ENCODE measurements around the gene LAMTOR2.

Gene LAMTOR2

DNA sequence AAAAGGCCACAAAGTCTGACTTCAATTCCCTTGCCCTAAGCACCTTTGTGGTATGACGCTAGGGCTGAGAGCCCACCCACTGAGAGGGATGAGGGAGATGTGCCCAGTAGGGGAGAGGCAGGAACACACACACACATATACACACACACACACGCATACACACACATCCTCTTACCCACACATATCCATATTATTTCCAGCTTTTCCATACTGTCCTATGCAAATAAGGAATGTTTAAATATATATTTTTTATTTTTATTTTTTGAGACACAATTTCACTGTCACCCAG, 9.4 kb downstream of the LAMTOR2 start:
- no CpG with 5 or more reads among the region's 2 CpGs for WGBS, 2 donors (ENCODE audit: extremely low coverage in 2 of 2, insufficient read length in 2 of 2, insufficient replicate concordance in 1 of 2)
- Histone ChIP-seq H3K4ac (ENCODE audit: low read length) (no peak overlapping the region), H2BK120ac (ENCODE audit: low read depth, low read length) (no peak overlapping the region), H3K27ac (replicated peaks; ENCODE audit: low read length) (no peak overlapping the region), H3K18ac (ENCODE audit: low read length) (no peak overlapping the region), H3K27me3 (ENCODE audit: control insufficient read depth in 3 of 3, insufficient read depth in 3 of 3, low read depth in 1 of 3, low read length in 3 of 3) (no peaks in the 10 kb centered on the region), H3K36me3 (replicated peaks in 1 of 2; ENCODE audit: control insufficient read depth in 2 of 2, insufficient read depth in 2 of 2, low read length in 2 of 2) (no peaks in the 10 kb centered on the region), H3K23ac (ENCODE audit: low read depth, low read length, poor library complexity) (no peak overlapping the region), H2AFZ (ENCODE audit: low read length) (no peak overlapping the region), H2BK12ac (ENCODE audit: low read length) (no peak overlapping the region), H3K9ac (ENCODE audit: low read depth, low read length, poor library complexity) (peak overlapping the region; percentile 73), H3K4me2 (ENCODE audit: insufficient read depth, low read length, poor library complexity, severe bottlenecking) (no peak overlapping the region), H2BK15ac (ENCODE audit: low read length) (no peak overlapping the region), H2AK5ac (ENCODE audit: low read depth, low read length) (no peak overlapping the region), H4K91ac (ENCODE audit: low read depth, low read length, poor library complexity) (no peak overlapping the region), H3K79me1 (ENCODE audit: low read depth, low read length) (no peaks in the 10 kb centered on the region), H3K4me1 (ENCODE audit: control insufficient read depth in 2 of 2, insufficient read depth in 1 of 2, low read depth in 1 of 2, low read length in 2 of 2) (peaks cover 13 to 19% of the 10 kb centered on the region in 2 donors), H3K14ac (ENCODE audit: low read length) (no peak overlapping the region), H3K9me3 (replicated peaks in 1 of 2; ENCODE audit: control insufficient read depth in 2 of 2, insufficient read depth in 1 of 2, low read depth in 1 of 2, low read length in 2 of 2) (no peaks in the 10 kb centered on the region), H4K8ac (ENCODE audit: low read depth, low read length) (no peak overlapping the region), H2BK5ac (ENCODE audit: low read length) (no peak overlapping the region), H3K4me3 (ENCODE audit: low read length in 2 of 2) (no peak overlapping the region)
- no peak for DNase-seq (ENCODE audit: low spot score)

GRCh38 chr1:156064615-156065014, 10.0 kb downstream of the LAMTOR2 start:
- no peak overlapping the region for H3K9ac ChIP-seq (ENCODE audit: low read depth, low read length, poor library complexity)
- H2BK12ac ChIP-seq (ENCODE audit: low read length) = no peak overlapping the region
- H3K27ac ChIP-seq (replicated peaks; ENCODE audit: low read length) = no peak overlapping the region
- no peaks in the 10 kb centered on the region for H3K27me3 ChIP-seq (ENCODE audit: control insufficient read depth in 3 of 3, insufficient read depth in 3 of 3, low read depth in 1 of 3, low read length in 3 of 3)
- H3K18ac ChIP-seq (ENCODE audit: low read length) = no peak overlapping the region
- peak overlapping the region; percentile 59 for H2BK5ac ChIP-seq (ENCODE audit: low read length)
- no peak overlapping the region for H3K4ac ChIP-seq (ENCODE audit: low read length)
- H3K79me1 ChIP-seq (ENCODE audit: low read depth, low read length) = no peaks in the 10 kb centered on the region
- H2AK5ac ChIP-seq (ENCODE audit: low read depth, low read length) = peak overlapping the region; percentile 25
- no peak overlapping the region for H3K23ac ChIP-seq (ENCODE audit: low read depth, low read length, poor library complexity)
- no peak overlapping the region for H2BK120ac ChIP-seq (ENCODE audit: low read depth, low read length)
- DNase-seq (ENCODE audit: low spot score) = no peak
- WGBS, 2 donors (ENCODE audit: extremely low coverage in 2 of 2, insufficient read length in 2 of 2, insufficient replicate concordance in 1 of 2) = no CpG with 5 or more reads among the region's 2 CpGs
- H3K4me2 ChIP-seq (ENCODE audit: insufficient read depth, low read length, poor library complexity, severe bottlenecking) = no peak overlapping the region
- peaks cover 14 to 19% of the 10 kb centered on the region in 2 donors for H3K4me1 ChIP-seq (ENCODE audit: control insufficient read depth in 2 of 2, insufficient read depth in 1 of 2, low read depth in 1 of 2, low read length in 2 of 2)
- H4K91ac ChIP-seq (ENCODE audit: low read depth, low read length, poor library complexity) = no peak overlapping the region
- H2AFZ ChIP-seq (ENCODE audit: low read length) = no peak overlapping the region
- no peaks in the 10 kb centered on the region for H3K36me3 ChIP-seq (replicated peaks in 1 of 2; ENCODE audit: control insufficient read depth in 2 of 2, insufficient read depth in 2 of 2, low read length in 2 of 2)
- H3K14ac ChIP-seq (ENCODE audit: low read length) = no peak overlapping the region
- H3K9me3 ChIP-seq (replicated peaks in 1 of 2; ENCODE audit: control insufficient read depth in 2 of 2, insufficient read depth in 1 of 2, low read depth in 1 of 2, low read length in 2 of 2) = no peaks in the 10 kb centered on the region
- no peak overlapping the region for H4K8ac ChIP-seq (ENCODE audit: low read depth, low read length)
- H3K4me3 ChIP-seq (ENCODE audit: low read length in 2 of 2) = no peak overlapping the region
- H2BK15ac ChIP-seq (ENCODE audit: low read length) = no peak overlapping the region

- H3K4me3 ChIP-seq (ENCODE audit: low read length in 2 of 2) = no peak overlapping the region
- no peaks in the 10 kb centered on the region for H3K9me3 ChIP-seq (replicated peaks in 1 of 2; ENCODE audit: control insufficient read depth in 2 of 2, insufficient read depth in 1 of 2, low read depth in 1 of 2, low read length in 2 of 2)
- no peak overlapping the region for H3K23ac ChIP-seq (ENCODE audit: low read depth, low read length, poor library complexity)
- H4K8ac ChIP-seq (ENCODE audit: low read depth, low read length) = no peak overlapping the region
- no peak overlapping the region for H4K91ac ChIP-seq (ENCODE audit: low read depth, low read length, poor library complexity)
- H3K14ac ChIP-seq (ENCODE audit: low read length) = no peak overlapping the region
- H3K4me2 ChIP-seq (ENCODE audit: insufficient read depth, low read length, poor library complexity, severe bottlenecking) = no peak overlapping the region
- no peak overlapping the region for H3K4ac ChIP-seq (ENCODE audit: low read length)
- H2BK15ac ChIP-seq (ENCODE audit: low read length) = no peak overlapping the region
- peak overlapping the region; percentile 59 for H2BK5ac ChIP-seq (ENCODE audit: low read length)
- H2AFZ ChIP-seq (ENCODE audit: low read length) = no peak overlapping the region
- DNase-seq (ENCODE audit: low spot score) = no peak
- WGBS, 2 donors (ENCODE audit: extremely low coverage in 2 of 2, insufficient read length in 2 of 2, insufficient replicate concordance in 1 of 2) = no CpG with 5 or more reads among the region's 3 CpGs
- H3K9ac ChIP-seq (ENCODE audit: low read depth, low read length, poor library complexity) = no peak overlapping the region
- peaks cover 19% of the 10 kb centered on the region in 2 donors for H3K4me1 ChIP-seq (ENCODE audit: control insufficient read depth in 2 of 2, insufficient read depth in 1 of 2, low read depth in 1 of 2, low read length in 2 of 2)
- H2AK5ac ChIP-seq (ENCODE audit: low read depth, low read length) = no peak overlapping the region
- no peak overlapping the region for H2BK12ac ChIP-seq (ENCODE audit: low read length)
- H3K27ac ChIP-seq (replicated peaks; ENCODE audit: low read length) = no peak overlapping the region
- H3K27me3 ChIP-seq (ENCODE audit: control insufficient read depth in 3 of 3, insufficient read depth in 3 of 3, low read depth in 1 of 3, low read length in 3 of 3) = no peaks in the 10 kb centered on the region
- H3K18ac ChIP-seq (ENCODE audit: low read length) = no peak overlapping the region
- H3K36me3 ChIP-seq (replicated peaks in 1 of 2; ENCODE audit: control insufficient read depth in 2 of 2, insufficient read depth in 2 of 2, low read length in 2 of 2) = no peaks in the 10 kb centered on the region
- H3K79me1 ChIP-seq (ENCODE audit: low read depth, low read length) = no peaks in the 10 kb centered on the region
- no peak overlapping the region for H2BK120ac ChIP-seq (ENCODE audit: low read depth, low read length)
These were observed 10.6 kb downstream of the LAMTOR2 start for GRCh38 chr1:156065212-156065611.

DNA sequence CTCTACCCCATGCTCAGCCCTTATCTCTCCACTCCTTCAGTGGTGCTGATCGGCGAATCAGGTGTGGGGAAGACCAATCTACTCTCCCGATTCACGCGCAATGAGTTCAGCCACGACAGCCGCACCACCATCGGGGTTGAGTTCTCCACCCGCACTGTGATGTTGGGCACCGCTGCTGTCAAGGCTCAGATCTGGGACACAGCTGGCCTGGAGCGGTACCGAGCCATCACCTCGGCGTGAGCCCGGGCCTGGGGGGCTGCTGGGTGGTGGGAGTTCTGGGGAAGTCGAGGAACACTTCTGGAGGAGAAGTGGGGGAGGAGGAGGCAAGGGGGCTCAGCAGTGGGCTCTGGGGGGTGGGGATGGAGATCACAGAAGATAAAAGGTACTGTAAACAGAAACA, 11.3 kb downstream of the LAMTOR2 start:
- no peak overlapping the region for H2BK5ac ChIP-seq (ENCODE audit: low read length)
- no peak overlapping the region for H4K8ac ChIP-seq (ENCODE audit: low read depth, low read length)
- peak overlapping the region; percentile 63 for H3K9ac ChIP-seq (ENCODE audit: low read depth, low read length, poor library complexity)
- peak overlapping the region; percentile 86 for H3K18ac ChIP-seq (ENCODE audit: low read length)
- no peak overlapping the region for H3K4ac ChIP-seq (ENCODE audit: low read length)
- no peak overlapping the region for H3K27ac ChIP-seq (replicated peaks; ENCODE audit: low read length)
- H3K79me1 ChIP-seq (ENCODE audit: low read depth, low read length) = no peaks in the 10 kb centered on the region
- H3K4me1 ChIP-seq (ENCODE audit: control insufficient read depth in 2 of 2, insufficient read depth in 1 of 2, low read depth in 1 of 2, low read length in 2 of 2) = peaks cover 18 to 21% of the 10 kb centered on the region in 2 donors
- H3K36me3 ChIP-seq (replicated peaks in 1 of 2; ENCODE audit: control insufficient read depth in 2 of 2, insufficient read depth in 2 of 2, low read length in 2 of 2) = no peaks in the 10 kb centered on the region
- WGBS, 2 donors (ENCODE audit: extremely low coverage in 2 of 2, insufficient read length in 2 of 2, insufficient replicate concordance in 1 of 2) = no CpG with 5 or more reads among the region's 16 CpGs
- no peak overlapping the region for H2BK120ac ChIP-seq (ENCODE audit: low read depth, low read length)
- no peak overlapping the region for H3K4me2 ChIP-seq (ENCODE audit: insufficient read depth, low read length, poor library complexity, severe bottlenecking)
- peak overlapping the region; percentile 95 for H2AK5ac ChIP-seq (ENCODE audit: low read depth, low read length)
- H3K27me3 ChIP-seq (ENCODE audit: control insufficient read depth in 3 of 3, insufficient read depth in 3 of 3, low read depth in 1 of 3, low read length in 3 of 3) = no peaks in the 10 kb centered on the region
- H2BK12ac ChIP-seq (ENCODE audit: low read length) = peak overlapping the region; percentile 93
- no peak overlapping the region for H4K91ac ChIP-seq (ENCODE audit: low read depth, low read length, poor library complexity)
- no peaks in the 10 kb centered on the region for H3K9me3 ChIP-seq (replicated peaks in 1 of 2; ENCODE audit: control insufficient read depth in 2 of 2, insufficient read depth in 1 of 2, low read depth in 1 of 2, low read length in 2 of 2)
- peak overlapping the region; percentile 68 for H3K23ac ChIP-seq (ENCODE audit: low read depth, low read length, poor library complexity)
- DNase-seq (ENCODE audit: low spot score) = no peak
- no peak overlapping the region for H3K14ac ChIP-seq (ENCODE audit: low read length)
- H2BK15ac ChIP-seq (ENCODE audit: low read length) = no peak overlapping the region
- H2AFZ ChIP-seq (ENCODE audit: low read length) = peak overlapping the region; percentile 58
- H3K4me3 ChIP-seq (ENCODE audit: low read length in 2 of 2) = no peak overlapping the region

Measured in neuronal stem cell (in vitro differentiated cells).